GM10847 (cell line): Measurements from ENCODE around the gene ATP5MG.

ENCODE experiments used
- POLR2A ChIP-seq: IDR thresholded peaks from 2 replicates; pipeline ENCODE4 v1.6.1; 2011; ENCODE audit not compliant: insufficient read length; ENCODE audit errors: extremely low read depth

Gene ATP5MG

GRCh38 chr11:118396097-118396501, 5.3 kb upstream of the ATP5MG start:
- TF ChIP-seq POLR2A = no peak

- no peak for TF ChIP-seq POLR2A
Observed at GRCh38 chr11:118397448-118397847, 4.0 kb upstream of the ATP5MG start.

GRCh38 chr11:118398791-118399559, 2.4 kb upstream of the ATP5MG start:
- no peak for TF ChIP-seq POLR2A

DNA sequence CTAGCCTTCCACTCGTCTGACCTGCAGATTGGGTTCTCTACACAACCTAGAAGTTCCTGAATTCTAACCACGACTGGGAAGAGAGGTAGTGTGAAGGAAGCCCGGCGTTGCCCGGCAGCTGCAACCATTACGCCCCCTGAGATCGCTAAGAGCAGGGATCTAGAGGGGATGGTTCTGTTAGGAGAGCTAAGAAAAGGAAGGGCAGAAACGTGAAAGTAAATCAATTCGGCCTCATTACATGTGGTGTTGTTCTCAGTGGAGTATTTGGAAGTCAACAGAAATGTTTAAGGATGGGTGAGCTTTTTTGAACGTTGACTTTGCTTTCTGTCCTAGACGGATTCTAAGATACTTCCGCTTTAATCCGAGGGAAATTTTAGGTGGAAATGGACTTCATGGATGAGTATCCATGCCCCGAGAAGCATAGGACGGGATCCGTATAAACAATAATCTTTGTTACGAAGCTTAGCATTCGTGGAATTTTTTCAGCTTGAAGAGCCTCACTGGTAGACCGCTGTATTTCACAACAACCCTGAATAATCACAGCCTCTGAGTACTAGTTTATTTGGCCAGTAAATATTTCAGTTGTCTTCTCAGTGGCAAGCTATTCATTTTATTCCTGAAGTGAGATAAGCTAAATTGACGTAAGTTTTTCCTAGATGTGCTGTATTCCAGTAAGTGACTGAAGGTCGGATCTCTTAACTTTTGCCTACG, 629 bp downstream of the ATP5MG start:
- TF ChIP-seq POLR2A = no peak

GRCh38 chr11:118406599-118407166, 5.3 kb downstream of the ATP5MG start:
- TF ChIP-seq POLR2A = no peak

DNA sequence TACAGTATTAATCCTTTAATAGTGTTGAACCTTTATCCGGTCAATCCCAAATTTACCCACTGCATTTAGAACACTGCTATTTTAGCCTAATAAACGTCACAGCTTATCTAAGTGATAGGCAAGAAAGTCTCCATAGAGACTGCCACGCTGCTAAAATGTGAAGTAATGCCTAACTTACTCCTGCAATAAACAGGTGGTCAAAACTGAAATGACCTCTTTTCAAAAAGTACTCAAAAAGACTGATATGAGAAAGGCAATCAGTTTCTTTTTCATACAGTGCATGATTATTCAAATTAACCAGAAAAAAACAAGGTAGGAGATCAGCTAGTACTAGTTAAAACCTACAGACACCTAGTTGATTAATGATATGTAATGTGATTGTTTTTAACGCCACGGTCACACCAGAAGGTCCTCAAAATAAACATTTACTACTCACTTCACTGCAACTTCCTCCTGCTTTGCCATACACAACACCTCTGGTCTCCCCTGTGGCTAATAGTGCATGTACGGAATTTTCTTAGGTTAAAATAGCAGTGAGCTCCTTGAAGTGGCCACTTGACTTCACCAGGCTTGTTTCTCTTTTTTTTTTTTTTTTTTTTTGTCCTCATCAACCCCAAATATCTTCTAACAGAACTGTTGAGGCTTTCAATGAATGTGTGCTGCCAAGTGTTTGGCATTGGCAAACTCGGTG, 8.8 kb downstream of the ATP5MG start:
- no peak for TF ChIP-seq POLR2A

- TF ChIP-seq POLR2A = no peak
Observed at GRCh38 chr11:118411530-118411929, 10.1 kb downstream of the ATP5MG start.

DNA sequence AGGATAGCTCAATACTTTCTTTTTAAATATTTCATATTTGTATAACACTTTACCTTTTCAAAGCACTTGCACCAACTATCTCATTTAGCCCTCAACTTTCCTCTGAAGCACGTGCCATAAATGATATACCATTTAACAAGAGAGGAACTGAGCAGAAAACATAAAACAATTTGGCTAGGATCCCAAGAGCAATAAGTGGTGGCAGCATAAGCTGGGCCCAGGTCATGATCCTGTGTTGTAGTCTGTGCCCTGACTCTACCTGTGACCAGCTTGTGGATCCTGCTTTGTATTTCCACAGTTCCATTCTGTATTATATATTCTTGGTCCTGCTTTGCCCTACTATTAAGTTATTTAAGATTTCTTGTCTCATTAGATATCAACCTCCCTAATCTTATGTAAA, 11.5 kb downstream of the ATP5MG start:
- TF ChIP-seq POLR2A = no peak

GRCh38 chr11:118415062-118415738, 13.8 kb downstream of the ATP5MG start:
- no peak for TF ChIP-seq POLR2A

- TF ChIP-seq POLR2A = no peak
Observed at GRCh38 chr11:118415739-118416068, 14.3 kb downstream of the ATP5MG start.

GRCh38 chr11:118417801-118418200, 16.4 kb downstream of the ATP5MG start:
- TF ChIP-seq POLR2A = no peak

- TF ChIP-seq POLR2A = no peak
Observed at GRCh38 chr11:118418766-118419165, 17.4 kb downstream of the ATP5MG start.

- TF ChIP-seq POLR2A = no peak
Observed at GRCh38 chr11:118427707-118428106, 26.3 kb downstream of the ATP5MG start.

- TF ChIP-seq POLR2A = no peak
Observed at GRCh38 chr11:118430956-118431355, 29.6 kb downstream of the ATP5MG start.

GRCh38 chr11:118434123-118434552, 32.7 kb downstream of the ATP5MG start:
- no peak for TF ChIP-seq POLR2A

- TF ChIP-seq POLR2A = no peak
Observed at GRCh38 chr11:118434553-118435289, 33.3 kb downstream of the ATP5MG start.
